Measurements from ENCODE around the gene CNTN4. TPM values are rescaled to one million over a fixed set of nuclear protein-coding genes. Genes with fewer than 3 reads are reported as not detected.

Gene CNTN4
- total and polyA plus RNA-seq, 2 donors (not counting 3 experiments of a cell fraction or from before 2014, with no cell fraction given), result not detected

DNA sequence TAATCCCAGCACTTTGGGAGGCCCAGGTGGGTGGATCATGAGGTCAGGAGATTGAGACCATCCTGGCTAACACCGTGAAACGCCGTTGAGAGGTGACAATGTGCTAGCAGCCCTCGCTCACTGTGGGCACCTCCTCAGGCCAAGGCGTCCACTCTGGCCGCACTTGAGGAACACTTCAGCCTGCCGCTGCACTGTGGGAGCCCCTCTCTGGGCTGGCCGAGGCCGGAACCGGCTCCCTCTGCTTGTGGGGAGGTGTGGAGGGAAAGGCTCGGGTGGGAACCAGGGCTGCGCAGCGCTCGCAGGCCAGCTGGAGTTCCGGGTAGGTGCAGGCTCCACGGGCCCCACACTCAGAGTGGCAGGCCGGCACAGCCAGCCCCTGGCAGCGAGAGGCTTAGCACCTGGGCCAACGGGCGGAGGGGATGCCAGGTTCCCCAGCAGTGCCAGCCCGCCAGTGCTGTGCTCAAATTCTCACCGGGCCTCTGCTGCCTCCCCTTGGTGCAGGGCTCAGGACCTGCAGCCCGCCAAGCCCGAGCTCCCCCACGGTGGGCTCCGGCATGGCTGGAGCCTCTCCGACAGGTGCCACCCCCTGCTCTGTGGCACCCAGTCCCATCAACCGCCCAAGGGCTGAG lies 253.6 kb downstream of the CNTN4 start:
- Histone ChIP-seq H2AFZ (ENCODE audit: low read depth, low read length) (no peak overlapping the region), H3K4me3 (replicated peaks in 1 of 3; ENCODE audit: insufficient read depth in 1 of 3, low read depth in 1 of 3, low read length in 3 of 3) (no peak overlapping the region), H3K9me1 (replicated peaks; ENCODE audit: control insufficient read depth, extremely low read depth, insufficient read depth, low read length) (no peaks in the 10 kb centered on the region), H3K36me3 (ENCODE audit: control insufficient read depth in 2 of 2, extremely low read depth in 1 of 2, insufficient read depth in 2 of 2, low read length in 2 of 2) (no peaks in the 10 kb centered on the region), H3K27ac (ENCODE audit: insufficient read depth, low read depth, low read length) (no peak overlapping the region), H3K9ac (replicated peaks; ENCODE audit: extremely low read depth, insufficient read depth, low read length) (no peak overlapping the region), H3K4me2 (ENCODE audit: insufficient read depth, low read length) (no peak overlapping the region), H3K9me3 (replicated peaks; ENCODE audit: control insufficient read depth, insufficient read depth, low read length) (no peaks in the 10 kb centered on the region), H3K4me1 (ENCODE audit: control insufficient read depth, extremely low read depth, insufficient read depth, low read length) (no peaks in the 10 kb centered on the region), H3K27me3 (ENCODE audit: control insufficient read depth in 2 of 2, insufficient read depth in 2 of 2, low read length in 2 of 2) (no peaks in the 10 kb centered on the region), H4K20me1 (replicated peaks; ENCODE audit: control insufficient read depth, extremely low read depth, insufficient read depth, low read length) (no peaks in the 10 kb centered on the region), H3K79me2 (ENCODE audit: control insufficient read depth, insufficient read depth, low read length) (no peaks in the 10 kb centered on the region)
- CTCF ChIA-PET, result no interaction called here
- intact Hi-C loops (cut with micrococcal nuclease) (no loop called here), dilution Hi-C loops (cut with MboI; ENCODE audit: extremely low pct_ligation_motif_present, low sequenced_read_pairs) (no loop called here)
- FAIRE-seq (no peak), DNase-seq (ENCODE audit: low read depth, low spot score) (no peak)
- POLR2A ChIA-PET, result no interaction called here
- TF ChIP-seq, protein P1, sequence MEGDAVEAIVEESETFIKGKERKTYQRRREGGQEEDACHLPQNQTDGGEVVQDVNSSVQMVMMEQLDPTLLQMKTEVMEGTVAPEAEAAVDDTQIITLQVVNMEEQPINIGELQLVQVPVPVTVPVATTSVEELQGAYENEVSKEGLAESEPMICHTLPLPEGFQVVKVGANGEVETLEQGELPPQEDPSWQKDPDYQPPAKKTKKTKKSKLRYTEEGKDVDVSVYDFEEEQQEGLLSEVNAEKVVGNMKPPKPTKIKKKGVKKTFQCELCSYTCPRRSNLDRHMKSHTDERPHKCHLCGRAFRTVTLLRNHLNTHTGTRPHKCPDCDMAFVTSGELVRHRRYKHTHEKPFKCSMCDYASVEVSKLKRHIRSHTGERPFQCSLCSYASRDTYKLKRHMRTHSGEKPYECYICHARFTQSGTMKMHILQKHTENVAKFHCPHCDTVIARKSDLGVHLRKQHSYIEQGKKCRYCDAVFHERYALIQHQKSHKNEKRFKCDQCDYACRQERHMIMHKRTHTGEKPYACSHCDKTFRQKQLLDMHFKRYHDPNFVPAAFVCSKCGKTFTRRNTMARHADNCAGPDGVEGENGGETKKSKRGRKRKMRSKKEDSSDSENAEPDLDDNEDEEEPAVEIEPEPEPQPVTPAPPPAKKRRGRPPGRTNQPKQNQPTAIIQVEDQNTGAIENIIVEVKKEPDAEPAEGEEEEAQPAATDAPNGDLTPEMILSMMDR (IDR thresholded peaks at IDR 0.05; ENCODE audit: extremely low read depth in 1 of 2, insufficient read depth in 1 of 2, low read depth in 1 of 2, low read length in 2 of 2), result no peak
- TF ChIP-seq EZH2 (IDR thresholded peaks at IDR 0.05; ENCODE audit: borderline replicate concordance, low read depth, low read length, severe bottlenecking) (no peak), POLR2A (IDR thresholded peaks at IDR 0.05; ENCODE audit: low read depth, low read length) (no peak), GATA2 (IDR thresholded peaks at IDR 0.05; ENCODE audit: insufficient read depth, insufficient read length, low read depth, low read length) (no peak), FOS (IDR thresholded peaks at IDR 0.05; ENCODE audit: borderline replicate concordance, insufficient read depth, low read length) (no peak), JUN (IDR thresholded peaks at IDR 0.05; ENCODE audit: borderline replicate concordance, insufficient read depth, insufficient read length, low read depth) (no peak), MYC (IDR thresholded peaks at IDR 0.05; ENCODE audit: low read depth, low read length) (no peak), POLR2AphosphoS5 (IDR thresholded peaks at IDR 0.05; ENCODE audit: insufficient read depth, low read depth, low read length) (no peak)
- TF ChIP-seq, protein P2, sequence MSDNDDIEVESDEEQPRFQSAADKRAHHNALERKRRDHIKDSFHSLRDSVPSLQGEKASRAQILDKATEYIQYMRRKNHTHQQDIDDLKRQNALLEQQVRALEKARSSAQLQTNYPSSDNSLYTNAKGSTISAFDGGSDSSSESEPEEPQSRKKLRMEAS (IDR thresholded peaks at IDR 0.05; ENCODE audit: insufficient read depth, insufficient read length), result no peak
- no TSS peak for BruUV-seq (replicated peaks)

Data from endothelial cell of umbilical vein (primary cell).